ENCODE data around the gene NID1.

- TF ChIP-seq CTCF (IDR thresholded peaks at IDR 0.05) (no peak), POLR2A (IDR thresholded peaks at IDR 0.05) (no peak)
Observed at GRCh38 chr1:236015539-236015938, 49.4 kb downstream of the NID1 start.
